WI38 (cell line): ENCODE results near the gene BPIFB6.

Experiments
- H3K4me3 ChIP-seq: 2 replicates; pipeline ENCODE4 v1.5.1; 2011; ENCODE audit warnings: low read depth, mild to moderate bottlenecking, control low read depth, low read length
- CTCF ChIP-seq: IDR thresholded peaks from 2 replicates; pipeline ENCODE4 v1.5.1; 2012; ENCODE audit warnings: low read depth, mild to moderate bottlenecking, control low read depth, low read length

The BPIFB6 gene

GRCh38 chr20:33008336-33009213 is 22.9 kb upstream of the BPIFB6 start:
- no peak for TF ChIP-seq CTCF

GRCh38 chr20:33009214-33010132 is 22.0 kb upstream of the BPIFB6 start:
- H3K4me3 ChIP-seq: no peak overlapping the region
- no peak for TF ChIP-seq CTCF

More at GRCh38 chr20:33008336-33009213, 22.9 kb upstream of the BPIFB6 start:
- no peak overlapping the region for H3K4me3 ChIP-seq

GRCh38 chr20:33010133-33010504 is 21.3 kb upstream of the BPIFB6 start:
- H3K4me3 ChIP-seq: no peak overlapping the region
- TF ChIP-seq CTCF: no peak

GRCh38 chr20:33010674-33011449 is 20.6 kb upstream of the BPIFB6 start:
- no peak for TF ChIP-seq CTCF
- no peak overlapping the region for H3K4me3 ChIP-seq

- TF ChIP-seq CTCF: no peak
- H3K4me3 ChIP-seq: no peak overlapping the region
Measured at GRCh38 chr20:33012327-33013189, 18.9 kb upstream of the BPIFB6 start.

- TF ChIP-seq CTCF: no peak
- no peak overlapping the region for H3K4me3 ChIP-seq
Measured at GRCh38 chr20:33013701-33014326, 17.6 kb upstream of the BPIFB6 start.
